GM19438 (cell line): ENCODE results near the gene TSNAX.
"Not testable (repeated sequence)": the region's sequence is repeated elsewhere in the genome, so short reads cannot be mapped to it uniquely, and the experiment has no call there.

ENCODE experiments used
- ATAC-seq: cut with Tn5 transposase; IDR thresholded peaks from one replicate; pipeline ENCODE4 v1.9.1; 2021; ENCODE audit warnings: low read depth; ENCODE audit not compliant: unreplicated experiment

The TSNAX gene

GRCh38 chr1:231528172-231529029 lies at the start of gene TSNAX:
Gene TSNAX, plus strand, starts transcription at chr1:231528669. Its CDS starts 142 bp downstream, at chr1:231528811.
- peak; percentile 91 for ATAC-seq

DNA sequence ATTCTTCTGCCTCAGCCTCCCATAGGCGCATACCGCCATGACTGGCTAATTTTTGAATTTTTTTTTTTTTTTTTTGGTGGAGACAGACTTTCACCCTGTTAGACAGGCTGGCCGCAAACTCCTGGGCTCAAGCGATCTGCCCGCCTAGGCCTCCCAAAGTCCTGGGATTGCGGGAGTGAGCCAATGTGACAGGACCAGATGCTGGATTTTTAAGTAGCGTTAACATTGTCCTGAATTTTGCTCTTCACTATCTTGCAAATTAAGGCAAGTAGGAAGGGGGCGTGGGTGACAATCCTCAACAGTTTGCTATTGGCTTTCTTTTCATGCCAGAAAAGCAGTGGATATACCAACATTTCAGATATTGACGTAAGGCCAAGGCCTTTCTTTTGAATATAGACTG lies 49.7 kb upstream of the TSNAX start:
- no peak for ATAC-seq

DNA sequence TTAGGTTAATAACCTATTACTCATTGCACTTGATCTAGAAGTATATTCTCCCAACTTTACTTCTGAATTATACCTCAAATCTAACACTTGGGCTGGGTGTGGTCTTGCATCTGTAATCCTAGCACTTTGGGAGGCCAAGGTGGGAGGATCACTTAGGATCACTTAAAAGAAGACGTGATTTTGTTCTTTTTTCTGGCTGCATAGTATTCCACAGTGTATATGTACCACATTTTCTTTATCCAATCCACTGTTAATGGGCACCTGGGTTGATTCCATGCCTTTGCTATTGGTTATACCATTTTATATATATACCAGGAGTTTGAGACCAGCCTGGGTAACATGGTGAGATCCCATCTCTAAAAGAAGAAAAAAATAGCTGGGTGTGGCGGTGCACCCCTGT lies 48.5 kb upstream of the TSNAX start:
- no peak for ATAC-seq

DNA sequence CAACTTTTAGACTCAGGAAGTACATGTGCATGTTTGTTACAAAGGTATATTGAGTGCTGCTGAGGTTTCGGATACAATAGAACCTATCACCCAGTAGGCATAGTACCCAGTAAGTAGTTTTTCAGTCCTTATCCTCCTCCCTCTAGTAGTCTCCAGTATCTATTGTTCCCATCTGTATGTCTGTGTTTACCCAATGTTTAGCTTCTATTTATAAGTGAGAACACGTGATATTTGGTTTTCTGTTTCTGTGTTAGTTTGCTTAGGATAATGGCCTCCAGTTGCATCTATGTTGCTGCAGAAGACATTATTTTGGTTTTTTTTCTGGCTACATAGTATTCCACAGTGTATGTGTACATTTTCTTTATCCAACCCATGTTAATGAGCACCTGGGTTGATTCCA lies 47.2 kb upstream of the TSNAX start:
- no peak for ATAC-seq

DNA sequence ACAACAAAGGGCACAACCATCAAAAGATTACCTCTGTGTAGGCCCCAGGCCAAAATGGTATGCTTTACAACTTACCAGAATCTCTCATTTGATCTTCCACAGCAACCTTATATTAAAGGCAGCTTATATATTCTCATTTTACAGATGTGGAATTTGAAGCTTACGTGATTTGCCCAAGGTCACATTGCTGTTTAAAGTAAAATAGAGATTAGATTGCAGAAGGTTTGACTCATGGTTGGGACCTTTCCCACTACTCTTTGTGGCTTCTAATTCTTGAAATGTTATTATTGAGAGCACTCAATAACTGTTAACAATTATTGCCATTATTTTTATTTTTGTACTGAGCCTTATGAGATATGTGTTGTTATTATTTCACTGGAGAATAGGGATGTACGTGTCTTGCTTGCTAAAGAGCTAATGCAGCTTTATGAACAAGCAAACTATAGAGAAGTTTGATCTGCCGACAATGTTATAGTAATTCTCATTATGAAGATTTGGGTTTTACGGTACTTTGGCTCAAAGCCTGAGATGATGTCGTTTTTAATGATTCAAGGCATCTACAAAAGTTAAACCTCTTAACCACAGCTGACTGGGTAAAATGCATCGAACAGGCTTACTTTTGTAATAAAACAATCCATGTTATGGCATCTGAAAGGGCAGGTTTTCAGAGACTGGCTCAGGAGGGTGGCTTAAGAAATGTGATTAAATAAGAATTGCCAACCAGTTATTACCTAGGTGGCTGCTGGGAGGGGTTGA lies 43.3 kb upstream of the TSNAX start:
- ATAC-seq, result no peak

DNA sequence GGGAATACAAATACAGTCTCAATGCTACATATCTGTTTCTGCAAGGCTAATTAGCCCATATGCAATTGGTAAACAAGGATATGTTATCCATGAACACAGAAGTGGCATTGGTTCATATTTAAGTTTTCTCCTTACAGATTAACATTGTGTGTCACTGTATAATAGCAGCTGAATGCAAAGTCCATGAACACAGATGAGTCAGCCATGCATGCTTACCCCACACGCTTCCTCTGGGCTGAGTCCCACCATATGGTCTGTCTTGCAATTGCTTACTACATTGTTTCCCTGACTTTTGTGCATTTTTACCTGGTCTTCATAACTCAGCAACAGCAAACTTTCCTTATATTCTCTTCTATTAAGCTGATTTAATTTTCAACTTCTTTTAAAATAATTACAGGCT lies 41.5 kb upstream of the TSNAX start:
- ATAC-seq, result no peak

DNA sequence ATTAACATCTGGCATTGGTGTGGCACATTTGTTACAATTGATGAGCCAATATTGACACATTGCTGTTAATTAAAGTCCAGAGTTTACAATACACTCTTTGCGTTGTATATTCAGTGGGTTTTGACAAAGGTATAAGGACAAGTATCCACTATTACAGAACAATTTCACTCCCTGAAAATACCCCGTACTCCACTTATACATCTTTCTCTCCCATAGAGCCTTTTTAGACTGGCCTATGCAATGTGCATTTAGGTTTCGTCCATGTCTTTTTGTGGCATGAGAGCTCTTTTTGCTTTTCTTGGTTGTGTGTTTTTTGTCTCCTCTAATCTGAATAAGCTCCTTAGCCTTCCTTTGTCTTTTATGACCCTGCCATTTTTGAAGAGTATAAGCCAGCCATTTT lies 40.6 kb upstream of the TSNAX start:
- ATAC-seq, result no peak

GRCh38 chr1:231493421-231494185 lies 34.9 kb upstream of the TSNAX start:
- ATAC-seq, result no peak

GRCh38 chr1:231494439-231495110 lies 33.9 kb upstream of the TSNAX start:
- ATAC-seq, result no peak

- no peak for ATAC-seq
Measured at GRCh38 chr1:231497629-231498152, 30.8 kb upstream of the TSNAX start.

DNA sequence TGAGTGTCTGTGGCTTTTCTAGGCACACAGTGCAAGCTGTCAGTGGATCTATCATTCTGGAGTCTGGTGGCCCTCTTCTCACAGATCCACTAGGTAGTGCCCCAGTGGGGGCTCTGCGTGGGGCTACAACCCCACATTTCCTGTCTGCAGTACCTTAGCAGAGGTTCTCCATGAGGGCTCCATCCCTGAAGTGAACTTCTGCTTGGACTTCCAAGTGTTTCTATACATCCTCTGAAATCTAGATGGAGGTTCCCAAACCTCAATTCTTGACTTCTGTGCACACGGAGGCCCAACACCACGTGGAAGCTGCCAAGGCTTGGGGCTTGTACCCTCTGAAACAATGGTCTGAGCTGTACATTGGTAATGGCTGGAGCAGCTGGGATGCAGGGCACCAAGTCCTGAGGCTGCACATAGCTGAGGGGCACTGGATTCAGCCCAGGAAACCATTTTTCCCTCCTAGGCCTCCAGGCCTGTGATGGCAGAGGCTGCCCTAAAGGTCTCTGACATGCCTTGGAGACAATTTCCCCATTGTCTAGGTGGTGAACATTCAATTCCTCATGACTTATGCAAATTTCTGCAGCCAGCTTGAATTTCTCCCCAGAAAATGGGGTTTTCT lies 29.2 kb upstream of the TSNAX start:
- no peak for ATAC-seq

DNA sequence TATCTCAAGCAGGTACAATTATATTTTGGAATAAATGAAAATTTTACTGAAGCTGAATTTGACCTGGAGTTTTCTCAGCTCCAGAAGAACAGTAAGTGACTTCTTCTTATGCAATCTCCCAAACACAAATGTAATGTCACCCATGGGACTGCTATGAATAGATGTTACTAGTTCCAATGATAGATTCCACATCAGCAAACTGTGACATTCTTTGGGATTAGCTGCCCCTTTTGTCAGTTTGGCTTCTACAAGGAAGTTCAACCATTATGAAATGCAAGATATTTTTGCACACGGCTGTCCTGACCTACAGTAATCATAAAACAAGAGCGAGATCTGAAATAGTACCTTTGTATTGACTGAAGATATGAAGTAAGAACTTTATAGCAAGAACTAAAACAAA lies 27.8 kb upstream of the TSNAX start:
- ATAC-seq, result no peak

- not testable (repeated sequence) for ATAC-seq
Measured at GRCh38 chr1:231503168-231503567, 25.3 kb upstream of the TSNAX start.

DNA sequence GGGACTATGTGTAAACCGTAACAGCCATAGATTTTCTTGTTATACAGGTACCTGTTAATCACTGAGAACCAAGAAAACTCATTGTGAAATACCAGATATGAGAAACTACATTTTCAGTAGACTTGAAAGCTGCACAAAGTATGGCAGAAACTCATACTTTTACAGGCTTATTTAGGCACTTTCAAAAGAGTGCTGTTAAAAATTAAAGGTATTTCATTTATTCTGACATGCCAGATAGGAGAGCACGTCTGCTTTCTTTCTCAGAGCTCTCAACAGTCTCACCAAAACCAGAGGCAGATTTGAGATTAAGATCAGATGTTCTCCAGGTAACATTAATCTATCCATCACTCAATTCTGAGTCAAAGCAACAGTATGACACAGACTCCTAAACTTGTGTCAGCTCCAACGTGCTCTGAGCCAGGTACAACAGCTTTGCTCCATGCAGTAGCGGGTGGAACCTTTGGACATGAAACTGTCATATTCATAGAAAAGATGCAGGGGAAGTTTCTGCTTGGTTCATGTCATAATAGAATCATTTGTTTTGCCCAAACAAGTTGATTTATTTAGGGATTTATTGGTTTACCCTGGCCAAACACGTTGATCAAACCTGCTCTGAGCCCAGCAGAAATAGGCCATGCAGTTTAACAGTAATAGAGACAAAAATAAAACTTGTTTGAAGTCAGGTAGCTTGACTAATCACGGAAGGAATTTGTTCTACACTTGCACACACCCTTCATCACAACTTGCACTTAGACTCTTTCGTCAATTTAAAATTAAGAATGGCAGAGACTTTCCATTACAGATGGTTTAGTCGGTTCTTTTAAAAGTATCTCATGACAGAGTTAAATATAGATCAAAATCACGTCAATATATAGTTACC lies 20.8 kb upstream of the TSNAX start:
- peak; percentile 58 for ATAC-seq

DNA sequence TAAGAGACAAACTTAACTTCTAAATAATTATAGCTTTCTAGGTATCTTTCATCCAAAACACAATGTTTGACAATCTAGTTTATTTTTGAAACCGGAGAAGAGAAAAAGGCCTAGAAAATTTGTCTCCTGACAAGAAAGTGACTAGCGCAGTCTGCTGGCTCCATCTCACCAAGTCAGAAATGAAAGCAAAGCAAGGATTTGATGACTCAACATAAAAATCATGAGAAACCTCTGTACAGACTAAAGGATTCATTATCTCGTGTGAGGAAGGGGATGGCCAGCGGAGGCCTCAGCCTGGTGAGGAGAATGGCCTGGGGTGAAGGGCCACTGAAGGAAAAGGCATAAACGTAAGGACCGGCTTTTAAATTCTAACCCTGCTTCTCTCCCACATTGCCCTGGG lies 20.0 kb upstream of the TSNAX start:
- no peak for ATAC-seq

GRCh38 chr1:231508941-231509340 lies 19.5 kb upstream of the TSNAX start:
- no peak for ATAC-seq

GRCh38 chr1:231512147-231512698 lies 16.2 kb upstream of the TSNAX start:
- ATAC-seq, result no peak

- no peak for ATAC-seq
Measured at GRCh38 chr1:231515748-231516147, 12.7 kb upstream of the TSNAX start.

- no peak for ATAC-seq
Measured at GRCh38 chr1:231517076-231517475, 11.4 kb upstream of the TSNAX start.
